ENCODE data around the gene LRP6. TPM values are rescaled to one million over a fixed set of nuclear protein-coding genes. Genes with fewer than 3 reads are reported as not detected.

LRP6 gene
- total RNA-seq, 4 donors from 2014 or later, result 4.3 to 18.7 (median 9.0) TPM

DNA sequence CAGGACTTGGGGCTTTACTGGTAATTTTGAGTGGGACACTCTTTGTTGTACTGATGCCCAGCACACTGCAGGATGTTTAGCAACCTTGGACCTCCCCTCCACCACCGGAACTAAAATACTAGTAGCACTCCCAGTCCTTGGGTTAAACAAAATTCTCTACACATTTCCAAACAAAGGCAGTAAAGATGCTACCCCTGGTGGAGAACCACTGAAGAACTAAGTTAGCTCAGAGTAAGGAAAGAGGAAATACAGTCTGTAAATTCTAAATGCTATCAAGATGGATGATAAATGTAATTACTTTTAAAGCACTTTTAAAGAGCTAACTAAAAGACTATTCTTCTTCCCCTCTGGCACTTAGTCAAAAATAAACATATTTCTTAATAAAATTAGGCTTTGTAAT lies 64.1 kb downstream of the LRP6 start:
- TF ChIP-seq, protein P1, sequence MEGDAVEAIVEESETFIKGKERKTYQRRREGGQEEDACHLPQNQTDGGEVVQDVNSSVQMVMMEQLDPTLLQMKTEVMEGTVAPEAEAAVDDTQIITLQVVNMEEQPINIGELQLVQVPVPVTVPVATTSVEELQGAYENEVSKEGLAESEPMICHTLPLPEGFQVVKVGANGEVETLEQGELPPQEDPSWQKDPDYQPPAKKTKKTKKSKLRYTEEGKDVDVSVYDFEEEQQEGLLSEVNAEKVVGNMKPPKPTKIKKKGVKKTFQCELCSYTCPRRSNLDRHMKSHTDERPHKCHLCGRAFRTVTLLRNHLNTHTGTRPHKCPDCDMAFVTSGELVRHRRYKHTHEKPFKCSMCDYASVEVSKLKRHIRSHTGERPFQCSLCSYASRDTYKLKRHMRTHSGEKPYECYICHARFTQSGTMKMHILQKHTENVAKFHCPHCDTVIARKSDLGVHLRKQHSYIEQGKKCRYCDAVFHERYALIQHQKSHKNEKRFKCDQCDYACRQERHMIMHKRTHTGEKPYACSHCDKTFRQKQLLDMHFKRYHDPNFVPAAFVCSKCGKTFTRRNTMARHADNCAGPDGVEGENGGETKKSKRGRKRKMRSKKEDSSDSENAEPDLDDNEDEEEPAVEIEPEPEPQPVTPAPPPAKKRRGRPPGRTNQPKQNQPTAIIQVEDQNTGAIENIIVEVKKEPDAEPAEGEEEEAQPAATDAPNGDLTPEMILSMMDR (IDR thresholded peaks at IDR 0.05), result no peak
- TF ChIP-seq POLR2A (IDR thresholded peaks at IDR 0.05), result no peak
- WGBS, 2 donors, result 50 to 85% methylated on average over 1 of the region's 1 CpG

GRCh38 chr12:12202105-12202504 lies 64.7 kb downstream of the LRP6 start:
- peaks cover 0 to 36% (median 0%) of the 10 kb centered on the region in 3 donors for H3K36me3 ChIP-seq
- peaks cover 0 to 10% (median 0%) of the 10 kb centered on the region in 3 donors for H3K9me3 ChIP-seq
- H3K4me1 ChIP-seq, result no peaks in the 10 kb centered on the region
- no peak overlapping the region for H3K4me3 ChIP-seq
- 91 to 95% methylated on average over 9 of the region's 9 CpGs for WGBS, 2 donors
- no peaks in the 10 kb centered on the region for H3K27me3 ChIP-seq
- DNase-seq, result no peak
- intact Hi-C loops (cut with DNase I), result no loop called here
- no peak overlapping the region for H3K27ac ChIP-seq
- TF ChIP-seq POLR2A (IDR thresholded peaks at IDR 0.05), result no peak
- TF ChIP-seq, protein P1 (IDR thresholded peaks at IDR 0.05), result no peak

More for the DNA sequence above, 64.1 kb downstream of the LRP6 start:
- H3K27me3 ChIP-seq, result no peaks in the 10 kb centered on the region
- intact Hi-C loops (cut with DNase I), result no loop called here
- H3K9me3 ChIP-seq, result peaks cover 0 to 9% (median 0%) of the 10 kb centered on the region in 3 donors
- DNase-seq, result no peak
- H3K36me3 ChIP-seq, result peaks cover 0 to 31% (median 0%) of the 10 kb centered on the region in 3 donors
- no peak overlapping the region for H3K4me3 ChIP-seq
- H3K27ac ChIP-seq, result no peak overlapping the region
- H3K4me1 ChIP-seq, result no peaks in the 10 kb centered on the region

GRCh38 chr12:12201274-12201758 lies 65.5 kb downstream of the LRP6 start:
- Histone ChIP-seq H3K36me3 (peaks cover 0 to 43% (median 0%) of the 10 kb centered on the region in 3 donors), H3K27me3 (no peaks in the 10 kb centered on the region), H3K27ac (no peak overlapping the region), H3K4me1 (no peaks in the 10 kb centered on the region), H3K4me3 (no peak overlapping the region), H3K9me3 (peaks cover 0 to 10% (median 0%) of the 10 kb centered on the region in 3 donors)
- TF ChIP-seq, protein P1 (IDR thresholded peaks at IDR 0.05), result no peak
- TF ChIP-seq POLR2A (IDR thresholded peaks at IDR 0.05), result no peak
- WGBS, 2 donors, result 67 to 83% methylated on average over 3 of the region's 3 CpGs
- no peak for DNase-seq
- intact Hi-C loops (cut with DNase I), result no loop called here

DNA sequence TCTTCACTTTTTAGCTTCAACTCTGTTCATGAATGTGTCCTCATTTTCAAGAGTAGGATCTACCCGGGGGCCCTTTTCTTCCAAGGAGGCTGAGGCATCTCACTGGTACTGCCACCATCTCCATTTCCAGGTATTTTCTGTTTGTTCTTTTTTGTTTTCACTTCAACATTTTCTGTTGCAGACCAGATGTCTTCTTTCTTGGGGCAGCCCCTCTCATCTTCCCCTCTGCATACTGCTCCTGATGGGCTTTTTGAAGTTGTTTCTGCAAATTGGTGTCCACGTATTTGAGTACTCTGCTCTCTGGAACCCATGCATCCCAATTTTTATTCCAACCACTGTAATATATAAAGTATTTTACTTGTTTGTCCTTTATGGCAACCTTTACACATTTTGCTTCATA lies 66.5 kb downstream of the LRP6 start:
- no peak overlapping the region for H3K27ac ChIP-seq
- TF ChIP-seq, protein P1 (IDR thresholded peaks at IDR 0.05), result no peak
- TF ChIP-seq POLR2A (IDR thresholded peaks at IDR 0.05), result no peak
- intact Hi-C loops (cut with DNase I), result no loop called here

DNA sequence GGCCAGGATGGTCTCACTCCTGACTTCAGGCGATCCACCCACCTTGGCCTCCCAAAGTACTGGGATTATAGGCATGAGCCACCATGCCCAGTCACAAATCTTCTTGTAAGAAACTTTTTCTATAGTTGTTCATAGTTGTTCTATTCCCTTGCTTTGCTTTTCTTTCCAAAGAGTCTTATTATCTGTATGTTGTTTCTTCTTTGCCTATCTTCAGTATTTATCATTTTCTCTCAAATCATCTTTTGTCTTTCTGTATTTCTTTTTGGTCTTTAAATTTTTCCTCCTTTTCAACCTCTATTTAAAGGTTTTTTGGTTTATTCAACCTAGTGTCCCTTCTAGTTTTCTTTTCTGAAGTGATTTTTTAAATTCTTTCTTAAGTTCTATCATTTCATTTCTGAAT lies 68.7 kb downstream of the LRP6 start:
- TF ChIP-seq, protein P1 (IDR thresholded peaks at IDR 0.05), result no peak
- no peak for TF ChIP-seq POLR2A (IDR thresholded peaks at IDR 0.05)
- Histone ChIP-seq H3K27me3 (no peaks in the 10 kb centered on the region), H3K4me1 (no peaks in the 10 kb centered on the region), H3K27ac (no peak overlapping the region), H3K36me3 (peaks cover 0 to 43% (median 0%) of the 10 kb centered on the region in 3 donors), H3K4me3 (no peak overlapping the region), H3K9me3 (peaks cover 0 to 10% (median 0%) of the 10 kb centered on the region in 3 donors)
- no peak for DNase-seq
- intact Hi-C loops (cut with DNase I), result no loop called here
- 79 to 94% methylated on average over 1 of the region's 1 CpG for WGBS, 2 donors

More for the DNA sequence above, 66.5 kb downstream of the LRP6 start:
- H3K9me3 ChIP-seq, result peaks cover 0 to 10% (median 0%) of the 10 kb centered on the region in 3 donors
- H3K4me1 ChIP-seq, result no peaks in the 10 kb centered on the region
- no peaks in the 10 kb centered on the region for H3K27me3 ChIP-seq
- no peak overlapping the region for H3K4me3 ChIP-seq
- H3K36me3 ChIP-seq, result peaks cover 0 to 43% (median 0%) of the 10 kb centered on the region in 3 donors
- WGBS, 2 donors, result 89 to 96% methylated on average over 2 of the region's 2 CpGs
- DNase-seq, result no peak
